Activated CD8-positive, alpha-beta memory T cell treated with anti-CD3 and anti-CD28 coated beads for 24 hours (primary cell): ENCODE measurements around the gene CCDC110.
"Not testable (repeated sequence)": the region's sequence is repeated elsewhere in the genome, so short reads cannot be mapped to it uniquely, and the experiment has no call there.

ENCODE experiments used
- DNase-seq: peaks from one replicate; pipeline ENCODE4 v3.0.0-alpha.2; 2020

Gene CCDC110

DNA sequence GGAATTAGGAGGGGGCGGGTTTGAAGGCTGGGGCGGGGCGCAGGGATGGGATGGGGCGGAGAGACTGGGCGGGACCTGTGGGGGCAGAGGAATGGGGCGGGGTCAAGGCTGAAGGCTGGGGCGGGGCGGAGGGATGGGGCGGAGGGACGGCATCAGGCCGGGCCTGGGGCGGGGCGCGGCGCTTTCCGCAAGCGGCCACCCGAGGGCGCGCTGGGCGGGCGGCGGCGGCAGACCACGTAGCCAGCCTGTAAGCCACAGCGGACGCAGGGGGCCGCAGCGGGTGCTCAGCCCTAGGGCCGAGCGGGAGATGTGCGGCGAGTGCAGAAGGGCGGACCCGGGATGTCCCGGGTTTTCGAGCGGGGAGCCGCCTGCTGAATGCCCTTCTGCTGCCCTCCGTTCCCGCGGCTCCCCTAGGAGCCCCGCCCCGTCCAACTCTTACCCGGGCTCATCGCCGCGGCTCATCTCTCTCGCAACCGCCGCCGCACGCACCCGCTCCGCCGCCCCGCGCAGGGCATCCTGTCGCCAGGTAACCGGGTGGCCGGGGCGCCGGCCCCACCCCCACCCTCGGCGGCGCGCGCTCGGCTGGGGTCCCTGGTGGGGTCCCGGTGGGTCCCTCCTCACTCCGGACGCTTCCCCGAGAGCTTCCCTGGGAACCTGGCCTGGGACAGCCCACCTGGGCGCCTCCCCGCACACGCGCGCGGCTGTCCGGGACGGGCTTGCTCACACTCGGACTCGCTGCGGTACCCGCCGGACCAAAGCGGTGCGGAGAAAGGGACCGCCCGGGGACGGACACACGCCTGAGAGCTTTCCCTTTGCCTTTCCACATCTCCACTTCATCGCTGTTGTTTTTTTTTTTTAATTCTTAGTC is at the start of gene CCDC110:
Gene CCDC110, minus strand, starts transcription at position 499 of the 868 bp plus-strand sequence. Its CDS starts 50 bp downstream, at position 449.
- peak; percentile 93 for DNase-seq

DNA sequence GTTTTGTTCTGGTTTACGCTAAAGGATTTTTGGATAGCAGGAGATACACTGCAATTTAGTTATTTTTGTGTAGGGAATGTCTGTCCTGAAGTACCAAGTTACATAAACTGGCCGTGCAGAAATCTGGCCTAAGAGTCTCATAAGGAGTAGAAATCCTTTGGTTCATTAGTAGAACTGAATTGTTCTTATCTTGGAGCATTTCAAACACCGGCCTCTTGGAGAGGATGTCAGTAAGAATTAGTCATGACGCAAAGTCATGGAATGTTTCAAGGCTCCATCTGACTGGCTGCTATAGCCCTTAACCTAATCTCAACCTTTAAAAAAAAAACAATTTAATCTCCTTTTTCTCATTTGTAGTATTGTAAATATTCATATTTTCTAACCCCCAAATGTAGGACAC is 48.6 kb upstream of the CCDC110 start:
- no peak for DNase-seq

GRCh38 chr4:185518494-185518893 is 47.0 kb upstream of the CCDC110 start:
- DNase-seq: no peak

DNA sequence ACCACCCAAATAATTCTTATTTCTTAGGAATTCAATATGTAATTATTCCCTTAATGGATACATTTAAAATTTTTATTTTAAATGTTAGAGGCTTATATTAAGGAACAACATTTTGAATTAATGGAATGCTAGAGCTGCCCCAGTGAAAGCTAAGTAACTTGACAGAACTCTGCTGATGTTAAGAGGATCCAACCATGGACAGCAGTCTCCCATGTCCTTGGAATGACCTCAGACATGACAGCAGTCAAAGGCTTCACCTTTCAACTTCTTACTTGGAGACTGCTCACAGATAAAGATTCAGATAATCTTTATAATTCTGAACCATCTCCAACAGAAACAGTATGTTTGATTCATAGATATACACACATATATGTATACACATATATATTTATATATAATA is 46.5 kb upstream of the CCDC110 start:
- no peak for DNase-seq

GRCh38 chr4:185515248-185515647 is 43.7 kb upstream of the CCDC110 start:
- no peak for DNase-seq

DNA sequence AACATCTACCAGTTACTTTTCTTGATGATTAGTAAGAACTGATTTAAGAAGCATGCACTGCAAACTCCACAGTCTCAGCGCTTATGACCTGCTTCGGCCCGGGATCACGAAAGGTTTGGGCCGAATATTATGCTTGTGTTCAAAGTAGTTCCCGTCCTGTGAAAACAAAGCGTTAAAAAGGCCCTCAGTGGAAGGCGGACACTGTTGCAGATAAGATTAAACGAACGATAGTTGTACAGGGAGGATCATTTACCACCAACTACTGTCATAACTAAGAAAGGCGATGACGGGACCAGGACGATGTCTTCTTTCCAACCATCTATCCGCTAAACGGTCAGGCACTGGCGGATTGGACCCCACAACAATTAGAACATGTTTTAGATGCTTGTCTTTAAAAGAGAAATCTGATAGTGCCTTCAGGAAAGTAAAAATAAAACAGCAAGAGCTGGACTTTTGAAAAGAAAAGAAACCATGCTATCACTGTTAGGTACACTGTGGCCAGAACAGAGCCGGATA is 42.7 kb upstream of the CCDC110 start:
- no peak for DNase-seq

- no peak for DNase-seq
These were observed 42.1 kb upstream of the CCDC110 start for GRCh38 chr4:185513489-185514181.

DNA sequence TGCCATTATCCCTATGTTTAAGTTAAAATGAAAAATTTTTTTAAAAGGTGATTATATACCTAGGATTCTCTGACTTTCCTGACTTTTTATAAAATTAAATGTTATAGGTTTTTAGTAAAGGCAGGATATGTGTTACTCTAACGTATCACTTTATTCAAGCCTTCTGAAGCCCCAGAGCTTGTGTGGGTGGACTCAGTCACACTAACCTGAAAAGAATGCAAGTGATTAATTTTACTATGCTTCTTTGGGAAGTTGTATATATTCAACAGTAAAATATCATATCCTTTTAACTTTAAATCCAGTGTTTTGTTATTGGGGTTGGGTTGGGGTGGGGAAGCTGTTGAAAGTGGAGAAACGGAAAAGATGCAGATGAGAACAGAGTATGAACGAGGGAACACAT is 41.0 kb upstream of the CCDC110 start:
- no peak for DNase-seq

DNA sequence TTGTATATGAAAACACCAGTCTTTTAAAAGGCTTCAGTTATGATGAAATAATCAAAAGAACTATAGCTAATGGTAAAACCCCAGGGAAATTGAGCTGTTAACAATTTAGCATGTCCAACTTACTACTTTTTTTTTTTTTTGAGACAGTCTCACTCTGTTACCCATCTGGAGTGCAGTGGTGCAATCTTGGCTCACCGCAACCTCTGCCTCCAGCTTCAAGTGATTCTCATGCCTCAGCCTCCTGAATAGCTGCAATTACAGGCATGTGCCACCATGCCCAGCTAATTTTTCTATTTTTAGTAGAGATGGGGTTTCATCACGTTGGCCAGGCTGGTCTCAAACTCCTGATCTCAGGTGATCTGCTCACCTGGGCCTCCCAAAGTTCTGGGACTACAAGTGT is 39.7 kb upstream of the CCDC110 start:
- not testable (repeated sequence) for DNase-seq

GRCh38 chr4:185510806-185511205 is 39.3 kb upstream of the CCDC110 start:
- DNase-seq: no peak

- no peak for DNase-seq
These were observed 36.6 kb upstream of the CCDC110 start for GRCh38 chr4:185508181-185508580.

DNA sequence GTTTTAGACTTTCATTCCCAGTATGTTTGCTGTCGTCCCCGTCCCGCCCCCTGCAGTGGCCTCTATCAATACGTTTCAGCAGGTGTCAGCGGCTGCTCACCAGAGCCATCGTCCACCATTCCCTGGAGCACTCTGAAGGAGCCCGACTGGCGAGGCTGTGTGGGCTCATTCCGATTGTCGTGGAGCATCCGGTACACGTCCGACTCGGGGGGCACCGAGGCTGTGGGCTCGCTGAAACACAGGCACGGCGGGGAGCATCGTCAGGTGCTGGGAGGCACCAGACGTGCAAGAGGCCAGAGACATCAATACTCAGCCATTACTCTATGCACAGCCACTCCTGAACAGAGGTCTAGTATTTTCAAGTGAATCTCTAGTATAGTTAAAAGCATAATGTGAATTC is 34.9 kb upstream of the CCDC110 start:
- DNase-seq: no peak

DNA sequence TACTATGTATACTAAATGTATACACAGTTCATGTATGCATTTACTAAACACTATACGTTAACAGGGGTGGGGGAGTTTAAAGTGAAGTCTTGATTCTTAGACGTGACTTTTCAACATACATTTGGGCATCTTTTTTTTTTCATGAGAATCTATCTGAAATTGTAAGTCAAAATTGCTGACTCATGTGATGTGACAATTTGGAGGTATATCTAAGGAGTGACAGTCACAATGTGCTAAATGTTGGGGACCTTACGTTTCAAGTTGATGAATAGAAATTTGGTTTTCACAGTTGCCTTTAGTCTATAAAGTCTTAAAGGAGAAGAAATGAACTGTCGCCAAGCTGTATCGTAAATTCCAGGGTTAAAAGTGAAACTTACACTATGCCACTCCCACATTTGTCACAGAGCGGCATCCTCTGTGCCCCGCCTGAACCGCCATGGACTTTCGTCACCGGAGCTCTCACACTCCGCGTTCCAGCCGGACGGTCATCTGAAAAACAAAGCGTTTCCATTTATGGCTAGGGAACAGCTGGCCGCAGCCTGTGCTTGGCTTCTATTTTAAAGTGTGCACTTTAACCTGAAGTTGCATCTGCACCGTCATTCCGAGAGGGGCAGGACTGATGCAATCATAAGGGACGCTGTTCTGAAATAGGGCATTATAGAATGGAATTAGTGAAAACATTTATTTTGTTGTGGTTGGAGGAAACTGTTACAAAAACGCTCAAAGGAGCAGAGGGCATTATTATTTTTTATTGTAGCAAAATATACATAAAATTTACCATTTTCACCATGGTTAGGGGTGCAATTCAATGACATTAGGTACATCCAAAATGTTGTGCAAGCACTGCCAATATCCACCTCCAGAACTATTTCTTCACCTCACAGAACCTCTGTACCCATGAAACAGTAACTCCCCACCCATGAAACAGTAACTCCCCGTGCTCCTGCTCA is 32.8 kb upstream of the CCDC110 start:
- no peak for DNase-seq

GRCh38 chr4:185502386-185502785 is 30.9 kb upstream of the CCDC110 start:
- no peak for DNase-seq

- DNase-seq: no peak
These were observed 29.0 kb upstream of the CCDC110 start for GRCh38 chr4:185500576-185500975.

DNA sequence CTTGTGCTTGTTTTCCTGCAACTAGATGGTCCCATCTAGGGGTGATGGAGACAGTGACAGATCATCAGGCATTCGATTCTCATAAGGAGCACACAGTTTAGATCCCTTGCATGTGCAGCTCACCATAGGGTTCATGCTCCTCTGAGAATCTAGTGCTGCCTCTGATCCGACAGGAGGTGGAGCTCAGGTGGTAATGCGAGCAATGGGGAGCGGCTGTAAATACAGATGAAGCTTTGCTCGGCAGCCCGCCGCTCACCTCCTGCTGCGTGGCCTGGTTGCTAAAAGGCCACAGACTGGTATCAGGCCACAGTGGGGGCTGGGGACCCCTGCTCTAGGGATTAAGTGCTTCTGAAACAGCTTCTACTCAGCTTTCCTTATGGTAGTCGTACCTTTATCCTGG is 28.5 kb upstream of the CCDC110 start:
- no peak for DNase-seq

- no peak for DNase-seq
These were observed 17.1 kb upstream of the CCDC110 start for GRCh38 chr4:185488650-185489049.

DNA sequence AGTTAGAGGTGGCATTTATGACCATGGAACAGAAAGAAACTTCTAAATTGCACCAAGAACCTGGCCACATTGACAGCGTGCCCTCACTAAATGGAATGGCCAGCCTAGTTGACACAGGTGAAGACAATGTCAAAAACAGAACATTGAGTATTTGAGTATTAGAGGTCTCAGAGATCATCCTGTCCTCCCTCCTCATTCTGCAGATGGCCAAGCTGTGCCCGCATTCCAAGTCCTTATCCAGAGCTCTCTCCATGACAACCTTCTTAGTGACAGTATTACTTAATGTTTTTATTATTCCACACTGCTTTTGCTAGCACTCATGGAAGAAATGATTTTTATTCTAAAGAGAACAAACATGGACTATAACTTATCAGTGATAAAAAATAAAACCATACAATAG is 9.9 kb upstream of the CCDC110 start:
- no peak for DNase-seq

DNA sequence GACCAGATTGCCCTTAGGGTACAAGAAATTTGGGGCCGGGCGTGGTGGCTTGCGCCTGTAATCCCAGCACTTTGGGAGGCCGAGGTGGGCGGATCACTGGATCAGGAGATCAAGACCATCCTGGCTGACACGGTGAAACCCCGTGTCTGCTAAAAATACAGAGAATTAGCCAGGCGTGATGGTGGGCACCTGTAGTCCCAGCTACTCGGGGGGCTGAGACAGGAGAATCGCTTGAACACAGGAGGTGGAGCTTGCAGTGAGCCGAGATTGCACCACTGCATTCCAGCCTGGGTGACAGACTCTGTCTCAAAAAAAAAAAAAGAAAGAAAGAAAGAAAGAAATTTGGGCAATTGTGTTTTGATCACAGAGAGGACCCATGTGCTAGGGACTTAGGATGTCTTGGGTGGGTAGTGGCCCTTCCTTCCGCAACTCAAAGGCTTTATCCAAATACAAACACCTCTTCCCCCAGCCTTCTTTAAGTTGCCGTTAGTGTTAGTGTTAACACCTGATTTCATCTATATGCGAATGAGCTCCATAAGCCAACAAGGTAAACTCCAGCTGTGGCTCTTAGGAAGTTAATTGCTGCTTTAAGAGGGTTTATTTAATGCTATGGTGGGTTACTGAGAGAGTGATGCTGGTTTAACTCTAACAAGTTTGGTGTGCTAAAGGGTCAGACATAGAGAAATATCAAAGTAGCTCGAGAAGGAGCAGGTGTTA is 8.6 kb upstream of the CCDC110 start:
- no peak for DNase-seq

DNA sequence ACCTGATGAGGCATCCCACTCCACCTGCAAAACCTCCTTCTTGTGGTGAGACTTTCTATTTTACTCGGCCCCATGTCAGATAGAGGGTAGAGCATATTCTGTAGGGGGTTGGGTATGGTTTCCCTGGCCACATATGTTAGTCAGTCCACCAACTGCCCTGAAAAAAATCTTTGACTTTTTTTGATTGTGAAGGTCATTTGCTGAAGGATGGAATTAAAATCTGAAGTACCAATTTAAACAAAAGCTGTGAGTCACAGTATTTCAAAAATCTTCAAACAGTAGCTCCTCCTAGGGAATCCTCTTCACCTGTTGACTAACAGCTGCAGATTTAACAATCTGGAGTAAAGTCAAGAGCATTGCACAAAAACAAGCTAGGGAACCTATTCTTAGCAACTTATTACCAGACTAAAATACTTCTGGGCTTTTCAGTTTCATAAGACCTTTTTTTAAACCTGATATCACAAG is 8.0 kb upstream of the CCDC110 start:
- no peak for DNase-seq

DNA sequence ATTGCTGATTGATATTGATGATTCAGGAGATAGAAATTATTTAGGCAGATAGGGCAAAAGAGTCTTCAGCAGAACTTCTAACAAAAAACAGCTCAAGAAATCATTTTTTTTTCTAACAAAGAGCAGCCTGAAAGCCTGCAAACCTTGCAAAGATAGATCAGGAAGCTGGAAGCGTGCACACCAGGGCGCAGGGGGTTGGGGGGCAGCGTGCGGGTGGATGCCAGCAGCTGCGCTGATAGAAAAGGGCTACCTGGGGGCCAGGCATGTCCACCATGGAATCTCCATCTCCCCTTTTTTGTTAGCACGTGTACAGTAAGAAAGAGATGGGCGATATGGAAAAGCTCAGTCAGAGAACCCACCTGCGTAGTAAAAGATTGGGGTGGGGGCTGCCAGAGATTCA is 1.7 kb upstream of the CCDC110 start:
- DNase-seq: no peak

GRCh38 chr4:185472103-185472542 is 590 bp upstream of the CCDC110 start:
- DNase-seq: no peak
